GM12801 (cell line): ENCODE measurements around the gene TXK.

Experiments used
- CTCF ChIP-seq: IDR thresholded peaks from one replicate; pipeline ENCODE4 v1.5.1; 2011; ENCODE audit warnings: control low read depth; ENCODE audit not compliant: insufficient read length; ENCODE audit errors: extremely low read depth

TXK gene

DNA sequence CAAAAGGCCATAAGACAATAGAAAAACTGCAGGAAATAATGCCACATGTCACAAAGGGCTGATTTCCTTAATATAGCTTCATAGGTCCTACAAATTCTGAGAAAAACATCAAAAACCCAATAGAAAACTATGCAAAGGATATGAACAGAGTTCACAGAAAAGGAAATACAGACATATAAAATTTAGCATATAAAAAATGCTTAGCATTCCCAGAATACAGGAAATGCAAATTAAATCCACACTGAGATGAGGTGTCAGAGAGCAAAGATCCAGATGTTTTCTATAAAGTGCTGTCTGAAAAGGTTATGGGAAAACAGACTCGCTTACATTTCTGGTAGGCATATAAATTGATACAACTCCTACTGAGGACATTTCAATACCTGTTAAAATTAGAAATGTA lies 33.8 kb downstream of the TXK start:
- TF ChIP-seq CTCF = no peak

GRCh38 chr4:48095441-48095840 lies 38.6 kb downstream of the TXK start:
- TF ChIP-seq CTCF = no peak

- no peak for TF ChIP-seq CTCF
Measured at GRCh38 chr4:48093991-48094416, 40.0 kb downstream of the TXK start.

DNA sequence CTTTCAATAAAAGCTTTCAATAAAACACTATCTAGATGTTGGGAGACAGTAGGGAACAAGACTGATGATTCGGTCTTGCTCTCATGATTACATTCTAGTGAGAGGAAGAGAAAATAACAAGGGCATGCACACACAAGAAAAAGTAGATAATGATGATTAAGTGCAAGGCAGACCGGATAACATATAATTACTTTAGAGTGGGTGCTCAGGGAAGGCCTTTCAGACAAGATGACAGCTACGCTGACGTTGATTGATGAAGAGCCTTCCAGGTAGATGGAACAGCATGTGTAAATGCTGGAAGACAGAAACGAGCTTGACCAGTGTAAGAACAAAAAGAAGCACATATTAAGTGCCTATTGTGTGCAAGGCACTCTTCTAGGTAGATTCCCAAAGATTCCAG lies 43.4 kb downstream of the TXK start:
- TF ChIP-seq CTCF = no peak

DNA sequence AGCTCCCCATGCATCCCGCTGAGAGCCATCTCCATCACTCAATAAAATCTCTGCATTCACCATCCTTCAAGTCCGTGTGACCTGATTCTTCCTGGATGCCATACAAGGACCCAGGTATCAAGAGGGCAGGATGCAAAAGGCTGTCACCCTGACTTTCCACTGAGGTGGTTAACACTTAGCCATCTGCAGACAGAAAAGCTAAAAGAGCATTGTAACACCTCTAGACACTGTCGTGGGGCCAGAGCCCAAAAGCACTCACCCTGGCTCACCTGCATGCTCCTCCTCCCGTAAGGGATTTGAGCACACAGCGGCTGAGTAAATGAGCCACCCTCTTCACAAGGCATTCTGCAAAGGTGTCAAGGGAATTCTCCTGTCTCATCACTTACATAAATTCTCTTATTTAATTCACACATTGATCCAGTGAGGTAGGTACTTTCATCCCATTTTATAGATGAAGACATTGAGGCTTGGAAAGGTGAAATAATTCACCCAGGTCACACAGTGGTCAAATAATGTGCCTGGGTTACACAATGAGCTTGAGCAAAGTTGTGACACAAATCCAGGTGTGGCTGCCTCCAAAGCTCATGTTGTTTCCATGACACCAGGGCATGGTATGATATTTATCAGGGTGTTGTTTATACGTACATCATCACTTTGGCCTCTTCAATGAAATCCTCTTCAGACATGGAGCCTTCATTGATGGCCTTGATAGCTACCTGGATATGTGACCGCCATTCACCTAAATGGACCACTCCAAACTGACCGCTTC lies 48.0 kb downstream of the TXK start:
- TF ChIP-seq CTCF = no peak

DNA sequence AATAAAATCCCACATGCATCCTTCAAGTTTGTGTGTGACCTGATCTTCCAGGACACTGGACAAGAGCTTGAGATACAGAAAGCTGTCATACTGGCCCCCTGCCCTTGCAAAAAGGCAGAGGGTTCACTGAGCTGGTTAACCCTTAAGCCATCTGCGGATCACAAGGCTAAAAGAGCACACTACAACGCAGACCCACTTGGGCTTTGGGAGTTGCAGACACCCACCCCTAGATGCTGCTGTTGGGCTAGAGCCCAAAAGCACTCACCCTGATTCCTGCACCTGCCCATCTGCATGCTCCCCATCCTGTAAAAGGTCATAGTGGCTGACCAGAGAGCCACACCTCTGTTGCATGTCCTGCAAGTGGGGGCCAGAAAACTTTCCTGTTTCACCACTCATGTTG lies 51.1 kb downstream of the TXK start:
- no peak for TF ChIP-seq CTCF

DNA sequence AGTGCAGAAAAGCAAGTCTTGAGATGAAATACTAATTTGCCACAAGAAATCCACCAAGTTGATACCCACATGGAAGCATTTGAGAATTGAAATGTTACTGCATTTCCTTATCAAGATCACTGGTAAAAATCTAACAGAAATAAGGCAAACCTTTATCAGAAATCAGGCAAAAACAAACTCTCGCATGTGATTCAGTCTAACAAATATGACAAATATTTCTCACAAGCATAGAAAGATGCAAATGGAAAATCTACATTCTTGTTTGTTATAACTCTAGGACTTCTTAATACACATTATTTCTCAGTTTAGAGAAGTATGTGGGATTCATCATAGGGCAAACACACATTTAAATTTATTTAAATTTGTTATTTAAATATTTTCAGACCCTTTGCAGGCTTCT lies 52.9 kb downstream of the TXK start:
- TF ChIP-seq CTCF = no peak
